IMR-90 (cell line): Measurements from ENCODE around the gene TRIM44. TPM values are rescaled to one million over a fixed set of nuclear protein-coding genes. Genes with fewer than 3 reads are reported as not detected.

Experiments used
- ATAC-seq: fragments of 200-7000 bp; cut with Tn5 transposase; 2 replicates; pipeline ENCODE4 v1.9.1; 2020; ENCODE audit warnings: low read depth, mild to moderate bottlenecking, moderate library complexity
- BruUV-seq: library from RNA; stranded (reverse); fragments of 400-500 nt; replicated peaks from 2 replicates; lab custom pipeline; 2021; lab: Mats Ljungman, UMichigan
- CTCF ChIA-PET: fragments of 300-600 bp; formaldehyde crosslinking; extraction: SDS; loops from one replicate; lab custom pipeline; 2021; ENCODE audit warnings: antibody characterized with exemption; lab: Yijun Ruan, JAX
- POLR2A ChIA-PET: fragments of 300-600 bp; sonication (Branson Sonifier 250); formaldehyde crosslinking; loops from one replicate; lab custom pipeline; 2022; ENCODE audit warnings: antibody characterized with exemption; ENCODE audit not compliant: unreplicated experiment; lab: Charles Lee
- DNase-seq: peaks from one replicate; pipeline ENCODE4 v3.0.0; 2013
- H2AFZ ChIP-seq: replicated peaks from 2 replicates; pipeline ENCODE3; 2013; ENCODE audit warnings: low read length, mild to moderate bottlenecking; ENCODE audit not compliant: poor library complexity
- H2AK5ac ChIP-seq: 2 replicates; pipeline ENCODE4 v1.6.1; 2013; ENCODE audit warnings: low read depth, low read length, inconsistent platforms
- H2AK9ac ChIP-seq: replicated peaks from 2 replicates; pipeline ENCODE3; 2013; ENCODE audit warnings: mild to moderate bottlenecking, low read depth, low read length, moderate library complexity; ENCODE audit not compliant: poor library complexity
- H2BK120ac ChIP-seq: 2 replicates; pipeline ENCODE4 v1.6.1; 2013; ENCODE audit warnings: low read depth, low read length, inconsistent platforms
- H2BK15ac ChIP-seq: 3 replicates; pipeline ENCODE4 v1.6.1; 2013; ENCODE audit warnings: low read depth, low read length, inconsistent platforms
- H2BK20ac ChIP-seq: 2 replicates; pipeline ENCODE4 v1.6.1; 2013; ENCODE audit warnings: low read depth, mild to moderate bottlenecking, inconsistent platforms, low read length, moderate library complexity
- H2BK5ac ChIP-seq: 2 replicates; pipeline ENCODE4 v1.6.1; 2013; ENCODE audit warnings: mild to moderate bottlenecking, low read depth, low read length, inconsistent platforms; ENCODE audit not compliant: poor library complexity, severe bottlenecking
- H3K14ac ChIP-seq: replicated peaks from 2 replicates; pipeline ENCODE4 v1.6.1; 2013; ENCODE audit warnings: low read depth, low read length, inconsistent platforms
- H3K18ac ChIP-seq: 2 replicates; pipeline ENCODE4 v1.6.1; 2013; ENCODE audit warnings: low read depth, low read length, control low read depth
- H3K23ac ChIP-seq: 2 replicates; pipeline ENCODE4 v1.6.1; 2013; ENCODE audit warnings: low read depth, low read length, inconsistent platforms
- H3K27ac ChIP-seq: 2 replicates; pipeline ENCODE4 v1.5.1; 2013; ENCODE audit warnings: mild to moderate bottlenecking, control low read depth, low read length; ENCODE audit not compliant: insufficient read depth
- H3K27me3 ChIP-seq: 2 replicates; pipeline ENCODE4 v1.6.1; 2013; ENCODE audit warnings: low read length; ENCODE audit not compliant: control insufficient read depth, insufficient read depth
- H3K36me3 ChIP-seq: 2 replicates; pipeline ENCODE4 v1.6.1; 2013; ENCODE audit warnings: low read length, mixed read lengths; ENCODE audit not compliant: control insufficient read depth, insufficient read depth
- H3K4ac ChIP-seq: 2 replicates; pipeline ENCODE4 v1.6.1; 2013; ENCODE audit warnings: low read depth, low read length, inconsistent platforms
- H3K4me1 ChIP-seq: 2 replicates; pipeline ENCODE4 v1.6.1; 2013; ENCODE audit warnings: low read length, mixed read lengths; ENCODE audit not compliant: control insufficient read depth, insufficient read depth
- H3K4me2 ChIP-seq: 2 replicates; pipeline ENCODE4 v1.6.1; 2013; ENCODE audit warnings: low read depth, mild to moderate bottlenecking, control low read depth, low read length, moderate library complexity
- H3K4me3 ChIP-seq: 2 replicates; pipeline ENCODE4 v1.5.1; 2013; ENCODE audit warnings: low read depth, mild to moderate bottlenecking, control low read depth, low read length, moderate library complexity; ENCODE audit not compliant: insufficient read depth
- H3K56ac ChIP-seq: 2 replicates; pipeline ENCODE4 v1.6.1; 2013; ENCODE audit warnings: low read length, inconsistent platforms; ENCODE audit not compliant: insufficient read depth; ENCODE audit errors: extremely low read depth
- H3K79me1 ChIP-seq, 2 experiments: 2 replicates each; pipeline ENCODE4 v1.6.1; 2013; ENCODE audit warnings: low read length in 2 of 2, inconsistent platforms in 1 of 2, low read depth in 1 of 2
- H3K9ac ChIP-seq: 2 replicates; pipeline ENCODE4 v1.6.1; 2013; ENCODE audit warnings: low read depth, low read length, control low read depth
- H3K9me1 ChIP-seq: 2 replicates; pipeline ENCODE4 v1.6.1; 2013; ENCODE audit warnings: low read length, inconsistent platforms; ENCODE audit not compliant: insufficient read depth
- H3K9me3 ChIP-seq: 2 replicates; pipeline ENCODE4 v1.6.1; 2013; ENCODE audit warnings: low read length; ENCODE audit not compliant: control insufficient read depth, insufficient read depth
- H4K20me1 ChIP-seq: 2 replicates; pipeline ENCODE4 v1.6.1; 2013; ENCODE audit warnings: low read length, inconsistent platforms; ENCODE audit not compliant: insufficient read depth
- H4K5ac ChIP-seq: 2 replicates; pipeline ENCODE4 v1.6.1; 2013; ENCODE audit warnings: mild to moderate bottlenecking, low read depth, low read length, control low read depth
- H4K8ac ChIP-seq, 2 experiments: 2 replicates each; pipeline ENCODE4 v1.6.1; 2013; ENCODE audit warnings: low read depth in 2 of 2, low read length in 2 of 2, control low read depth in 1 of 2, inconsistent platforms in 1 of 2
- H4K91ac ChIP-seq: 2 replicates; pipeline ENCODE4 v1.6.1; 2013; ENCODE audit warnings: low read depth, low read length, inconsistent platforms; ENCODE audit not compliant: insufficient read depth
- MAFK ChIP-seq: IDR thresholded peaks from 2 replicates; pipeline ENCODE4 v1.6.1; 2012; ENCODE audit warnings: low read depth, low read length, improper control_type of control experiment
- MXI1 ChIP-seq: IDR thresholded peaks from 2 replicates; pipeline ENCODE4 v1.6.1; 2012; ENCODE audit warnings: low read depth, mild to moderate bottlenecking, low read length, moderate library complexity, borderline replicate concordance
- SMC3 ChIP-seq: fragments of 150-350 bp; IDR thresholded peaks from 2 replicates; pipeline ENCODE4 v1.6.1; 2016; ENCODE audit warnings: low read depth, mild to moderate bottlenecking, antibody characterized with exemption, low read length, moderate library complexity
- USF2 ChIP-seq: fragments of 150-350 bp; IDR thresholded peaks from 2 replicates; pipeline ENCODE4 v1.6.1; 2017; ENCODE audit warnings: mild to moderate bottlenecking, antibody characterized with exemption, low read length, low read depth
- WGBS, 2 experiments: methylation state at CpG; one replicate each; pipeline versions ENCODE4 v1.1.5 to v1.1.7; 2013; ENCODE audit warnings: missing lambda C conversion rate in 2 of 2; ENCODE audit not compliant: insufficient read length in 1 of 2; ENCODE audit errors: extremely low coverage in 2 of 2; 5-methylcytosine and 5-hydroxymethylcytosine counted together
- dilution Hi-C: fragments of 300-500 bp; cut with HindIII; formaldehyde crosslinking; loops from one replicate; pipeline ENCODE4 v1.14.3; 2018; ENCODE audit warnings: low sequenced_read_pairs; ENCODE audit not compliant: unreplicated experiment
- in situ Hi-C: fragments of 300-500 bp; cut with MboI; formaldehyde crosslinking; loops from 3 replicates; pipeline ENCODE4 v1.14.3; 2019; ENCODE audit warnings: low sequenced_read_pairs, inconsistent platforms, mixed read lengths
- intact Hi-C: fragments of 100-400 bp; cut with micrococcal nuclease; formaldehyde crosslinking; loops from 2 replicates; pipeline ENCODE4 v1.10.0; 2022
- polyA plus RNA-seq, 3 experiments: library from polyadenylated mRNA; depleted of rRNA; stranded (reverse); fragments of >200 nt; gene quantifications; 2 replicates each; pipeline ENCODE4 v1.2.3, GENCODE V29; 2012; ENCODE audit warnings: low replicate concordance in 1 of 3
- total RNA-seq: library from RNA; depleted of rRNA; stranded (reverse); fragments of >200 nt; gene quantifications from 2 replicates; pipeline ENCODE4 v1.2.3, GENCODE V29; 2012

TRIM44 gene
- total and polyA plus RNA-seq, 2 of the 4 experiments (the other 2 are of a cell fraction) = 50.7 to 104 TPM

GRCh38 chr11:35623621-35624168 is 38.9 kb upstream of the TRIM44 start (continued):
- TF ChIP-seq USF2 = no peak

- Histone ChIP-seq H2AK9ac (no peak overlapping the region), H3K27me3 (no peaks in the 10 kb centered on the region), H3K9me3 (no peaks in the 10 kb centered on the region), H2AFZ (no peak overlapping the region), H2BK15ac (no peak overlapping the region), H4K20me1 (no peaks in the 10 kb centered on the region), H3K23ac (no peak overlapping the region), H3K79me1 (peaks cover 14 to 23% of the 10 kb centered on the region in 2 experiments), H4K5ac (no peak overlapping the region), H2AK5ac (no peak overlapping the region), H3K4me1 (peaks cover 10% of the 10 kb centered on the region), H2BK20ac (peak overlapping the region; percentile 8; the same call in 1 of the 2 replicates), H3K36me3 (no peaks in the 10 kb centered on the region), H3K4me3 (no peak overlapping the region), H2BK5ac (no peak overlapping the region), H3K9me1 (peaks cover 6% of the 10 kb centered on the region), H3K9ac (no peak overlapping the region), H3K4me2 (no peak overlapping the region), H3K27ac (no peak overlapping the region), H4K8ac (no peak overlapping the region), H3K56ac (no peak overlapping the region), H3K4ac (no peak overlapping the region), H3K18ac (no peak overlapping the region), H2BK120ac (no peak overlapping the region), H4K91ac (no peak overlapping the region), H3K14ac (no peak overlapping the region)
- ChIA-PET CTCF (interaction anchor here (0.6 to 1.4 kb wide), 3 partner anchors 96 to 198 kb away, joined by 3 to 5 read pairs (median 3); no protein-coding TSS in a partner anchor), POLR2A (no interaction called here)
- dilution Hi-C loops (no loop called here), in situ Hi-C loops (loop anchor here (25.0 kb wide), 1 partner anchor 838 kb away; no protein-coding TSS in a partner anchor), intact Hi-C loops (loop anchor here (5.0 to 10.0 kb wide), 3 partner anchors 53 to 163 kb away; no protein-coding TSS in a partner anchor)
- DNase-seq = no peak
- ATAC-seq = no peak
- BruUV-seq = no TSS peak
- TF ChIP-seq MXI1 (no peak), SMC3 (no peak), MAFK (no peak)
- 100% methylated on average over 1 of the region's 2 CpGs; no CpG with 5 or more reads in 1 of the 2 experiments for WGBS, 2 experiments
Observed at GRCh38 chr11:35624316-35624715, 38.3 kb upstream of the TRIM44 start.
